Measurements from ENCODE around the gene YIF1B. TPM values are rescaled to one million over a fixed set of nuclear protein-coding genes. Genes with fewer than 3 reads are reported as not detected.

The YIF1B gene, protein sequence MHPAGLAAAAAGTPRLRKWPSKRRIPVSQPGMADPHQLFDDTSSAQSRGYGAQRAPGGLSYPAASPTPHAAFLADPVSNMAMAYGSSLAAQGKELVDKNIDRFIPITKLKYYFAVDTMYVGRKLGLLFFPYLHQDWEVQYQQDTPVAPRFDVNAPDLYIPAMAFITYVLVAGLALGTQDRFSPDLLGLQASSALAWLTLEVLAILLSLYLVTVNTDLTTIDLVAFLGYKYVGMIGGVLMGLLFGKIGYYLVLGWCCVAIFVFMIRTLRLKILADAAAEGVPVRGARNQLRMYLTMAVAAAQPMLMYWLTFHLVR
- 83.0 and 92.3 TPM in 2 replicates for total RNA-seq

DNA sequence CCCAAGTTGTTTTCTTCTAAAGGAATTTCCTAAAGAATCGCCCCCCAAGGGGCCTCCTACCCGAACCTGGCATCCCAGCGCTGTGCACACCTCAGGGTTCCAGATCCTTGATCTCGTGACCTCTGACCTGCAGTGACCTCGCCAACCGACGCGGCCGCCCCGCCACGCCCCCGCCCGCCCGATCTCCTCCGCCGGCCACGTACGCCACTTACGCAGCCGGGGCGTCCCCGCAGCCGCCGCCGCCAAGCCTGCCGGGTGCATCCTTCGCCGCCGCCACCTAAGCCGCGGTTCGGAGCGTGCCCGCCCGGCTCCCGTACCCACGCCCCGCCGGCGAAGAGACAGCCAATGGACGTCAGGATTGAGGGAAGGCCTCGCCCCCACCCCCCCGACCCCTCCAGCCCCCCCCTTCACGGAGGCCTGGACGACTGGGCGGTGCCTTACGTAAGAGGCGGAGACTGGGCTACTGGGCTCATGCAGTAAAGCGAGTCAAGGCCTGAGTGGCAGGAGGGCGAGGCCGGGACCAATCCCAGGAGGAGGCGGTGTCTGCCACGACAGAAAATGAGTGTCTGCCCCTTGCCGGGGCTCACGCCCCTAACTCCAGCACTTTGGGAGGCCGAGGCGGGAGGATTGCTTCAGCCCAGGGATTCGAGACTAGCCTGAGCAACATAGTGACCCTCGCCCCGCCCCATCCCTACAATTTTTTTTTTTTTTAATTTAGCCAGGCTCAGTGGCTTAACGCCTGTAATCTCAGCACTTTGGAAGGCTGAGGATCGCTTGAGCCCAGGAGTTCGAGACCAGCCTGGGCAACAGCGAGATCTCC is at the start of gene YIF1B:
Gene YIF1B (minus strand): TSS at position 291 of the 820 bp plus-strand sequence. CDS start 30 bp downstream, at position 261.

DNA sequence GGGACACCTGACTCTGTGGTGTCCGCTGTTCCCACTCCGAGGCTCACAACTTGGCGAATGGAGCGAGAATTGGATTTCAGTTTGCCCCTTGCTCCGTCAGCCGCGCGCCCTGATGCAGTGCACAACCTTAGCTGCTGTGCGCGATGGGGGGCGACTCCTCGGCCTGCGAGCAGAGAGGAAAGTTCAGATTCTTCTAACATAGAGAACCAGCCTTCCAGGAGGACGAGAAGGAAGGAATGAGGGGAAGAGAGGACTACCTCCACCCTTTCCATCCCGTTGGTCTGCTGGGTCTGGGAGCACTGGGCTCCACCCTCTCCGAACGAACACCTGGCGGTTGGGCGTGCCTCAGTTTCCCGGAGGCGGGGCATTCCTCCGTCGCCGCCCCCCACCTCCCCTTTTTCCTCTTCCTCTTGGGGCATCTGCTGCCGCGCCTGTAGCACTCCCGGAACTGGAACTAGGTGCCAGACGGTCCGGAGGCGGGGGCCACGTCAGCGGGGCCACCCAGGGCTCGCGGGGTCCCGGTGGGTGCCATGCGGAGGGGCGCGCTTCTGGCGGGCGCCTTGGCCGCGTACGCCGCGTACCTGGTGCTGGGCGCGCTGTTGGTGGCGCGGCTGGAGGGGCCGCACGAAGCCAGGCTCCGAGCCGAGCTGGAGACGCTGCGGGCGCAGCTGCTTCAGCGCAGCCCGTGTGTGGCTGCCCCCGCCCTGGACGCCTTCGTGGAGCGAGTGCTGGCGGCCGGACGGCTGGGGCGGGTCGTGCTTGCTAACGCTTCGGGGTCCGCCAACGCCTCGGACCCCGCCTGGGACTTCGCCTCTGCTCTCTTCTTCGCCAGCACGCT is 3.9 kb upstream of the YIF1B start, which contains the start of gene KCNK6:
Gene KCNK6 (plus strand): TSS at position 425 of the 838 bp plus-strand sequence. CDS start 106 bp downstream, at position 531.

DNA sequence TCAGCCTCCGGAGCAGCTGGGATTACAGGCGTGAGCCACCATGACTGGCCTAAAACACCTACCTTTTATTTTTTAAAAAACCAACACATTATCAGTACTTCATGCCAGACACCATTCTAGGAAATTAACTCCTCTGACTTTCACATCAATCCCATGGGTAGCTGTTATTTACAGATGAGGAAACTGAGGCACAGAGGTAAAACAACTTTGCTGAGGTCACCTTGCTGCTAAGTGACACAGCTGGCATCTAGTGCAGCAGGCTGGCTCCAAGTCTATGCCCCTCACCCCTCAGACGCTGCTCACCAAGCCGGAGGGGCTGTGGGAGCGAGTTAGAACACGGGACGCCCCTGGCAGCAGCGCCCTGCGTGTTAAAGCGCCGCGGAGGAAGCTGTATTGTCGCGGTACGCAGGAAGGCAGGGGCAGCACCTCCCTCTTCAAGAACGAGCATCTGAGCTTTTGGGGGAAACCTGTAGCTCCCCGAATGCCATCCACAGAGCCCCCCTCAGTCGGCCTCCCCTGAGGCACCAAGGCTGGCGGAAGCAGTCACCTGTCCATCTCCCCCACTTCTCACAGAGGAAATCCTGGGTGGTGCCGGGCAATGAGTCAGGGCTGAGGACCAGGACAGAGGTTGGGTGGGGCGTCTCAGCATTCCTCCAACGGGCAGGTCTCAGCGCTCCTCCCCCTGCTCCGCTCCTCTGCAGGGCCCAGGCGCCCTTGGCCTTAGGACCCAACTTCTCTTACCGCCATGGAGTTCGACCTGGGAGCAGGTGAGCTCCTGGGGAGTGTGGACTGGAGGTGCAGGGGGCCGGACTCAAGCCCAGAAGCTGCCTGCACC is 12.0 kb downstream of the YIF1B start, which contains the start of gene C19orf33:
Gene C19orf33 (plus strand): TSS at position 735 of the 835 bp plus-strand sequence. CDS start 11 bp downstream, at position 746.

DNA sequence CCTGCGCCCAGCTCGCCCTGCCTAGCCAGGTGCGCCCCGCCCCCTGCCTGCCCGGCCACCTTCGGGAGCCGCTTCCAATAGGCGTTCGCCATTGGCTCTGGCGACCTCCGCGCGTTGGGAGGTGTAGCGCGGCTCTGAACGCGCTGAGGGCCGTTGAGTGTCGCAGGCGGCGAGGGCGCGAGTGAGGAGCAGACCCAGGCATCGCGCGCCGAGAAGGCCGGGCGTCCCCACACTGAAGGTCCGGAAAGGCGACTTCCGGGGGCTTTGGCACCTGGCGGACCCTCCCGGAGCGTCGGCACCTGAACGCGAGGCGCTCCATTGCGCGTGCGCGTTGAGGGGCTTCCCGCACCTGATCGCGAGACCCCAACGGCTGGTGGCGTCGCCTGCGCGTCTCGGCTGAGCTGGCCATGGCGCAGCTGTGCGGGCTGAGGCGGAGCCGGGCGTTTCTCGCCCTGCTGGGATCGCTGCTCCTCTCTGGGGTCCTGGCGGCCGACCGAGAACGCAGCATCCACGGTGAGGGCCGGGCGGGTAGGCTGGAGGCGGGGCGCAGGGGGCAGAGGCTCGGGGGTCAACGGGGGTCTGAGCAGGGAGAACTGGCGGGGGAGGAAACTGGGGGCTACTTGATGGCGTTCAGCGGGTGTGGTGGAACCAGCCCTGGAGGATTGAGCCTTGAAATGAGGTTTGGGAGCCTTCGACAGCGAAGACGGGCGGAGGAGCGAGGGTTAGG is 51.1 kb downstream of the YIF1B start, which contains the start of gene SPINT2:
Gene SPINT2 (plus strand): TSS at position 88 of the 727 bp plus-strand sequence. CDS start 320 bp downstream, at position 408.

Other genes starting within 250 kb of the YIF1B start
- 0.89 and 2.4 TPM in 2 replicates for gene DPF1, start 91.7 kb downstream of the YIF1B start, total RNA-seq
- 1.8 and 2.5 TPM in 2 replicates for gene PPP1R14A, start 59.6 kb downstream of the YIF1B start, total RNA-seq
- 5.6 and 8.6 TPM in 2 replicates for gene SPINT2, start 51.4 kb downstream of the YIF1B start, total RNA-seq
- gene C19orf33, start 11.7 kb downstream of the YIF1B start, total RNA-seq = not detected in 2 replicates
- gene KCNK6, start 3.9 kb upstream of the YIF1B start, total RNA-seq = 10.4 and 10.6 TPM in 2 replicates
- gene CATSPERG, start 19.9 kb upstream of the YIF1B start, total RNA-seq = 1.3 and 2.7 TPM in 2 replicates
- 303 and 319 TPM in 2 replicates for gene PSMD8, start 58.6 kb upstream of the YIF1B start, total RNA-seq
- 0.30 and 0.88 TPM in 2 replicates for gene GGN, start 72.1 kb upstream of the YIF1B start, total RNA-seq
- gene SPRED3, start 72.8 kb upstream of the YIF1B start, total RNA-seq = 2.1 and 7.3 TPM in 2 replicates
- gene FAM98C, start 87.1 kb upstream of the YIF1B start, total RNA-seq = 7.1 and 7.8 TPM in 2 replicates
- gene RASGRP4, start 110.3 kb upstream of the YIF1B start, total RNA-seq = not detected in 2 replicates
- 0.09 TPM in 1 of 2 replicates, not detected in the other for gene RYR1, start 117.7 kb upstream of the YIF1B start, total RNA-seq

All from smooth muscle cell of the umbilical artery (primary cell).